Measurements from ENCODE around the gene P3H2. TPM values are rescaled to one million over a fixed set of nuclear protein-coding genes. Genes with fewer than 3 reads are reported as not detected.
"Not testable (repeated sequence)": the region's sequence is repeated elsewhere in the genome, so short reads cannot be mapped to it uniquely, and the experiment has no call there.

The P3H2 gene
- total RNA-seq (2014; rRNA removed; shearing (Covaris generic)): 44.7 and 72.7 TPM in 2 replicates

GRCh38 chr3:190120269-190121060 is at the start of gene P3H2:
TSS of gene P3H2 (minus strand) at chr3:190120897. CDS start at chr3:190120731, 166 bp downstream.
- no peaks in the 10 kb centered on the region for H3K36me3 ChIP-seq (replicated peaks; ENCODE audit: control insufficient read depth, insufficient read depth, low read length)
- peaks cover 11% of the 10 kb centered on the region; the same call in 1 of the 2 replicates for H3K27me3 ChIP-seq (ENCODE audit: control insufficient read depth, insufficient read depth, low read length)
- peak within 1 kb of the TSS; percentile 85 for H3K4me3 ChIP-seq (ENCODE audit: insufficient read depth, low read depth, low read length)
- DNase-seq: peak; percentile 93

- DNase-seq: no peak
- Histone ChIP-seq H3K36me3 (replicated peaks; ENCODE audit: control insufficient read depth, insufficient read depth, low read length) (no peaks in the 10 kb centered on the region), H3K27me3 (ENCODE audit: control insufficient read depth, insufficient read depth, low read length) (no peaks in the 10 kb centered on the region), H3K4me3 (ENCODE audit: insufficient read depth, low read depth, low read length) (no peak overlapping the region)
Observed at GRCh38 chr3:190169877-190170276, 49.2 kb upstream of the P3H2 start.

GRCh38 chr3:190169243-190169642 is 48.5 kb upstream of the P3H2 start:
- no peaks in the 10 kb centered on the region for H3K27me3 ChIP-seq (ENCODE audit: control insufficient read depth, insufficient read depth, low read length)
- no peaks in the 10 kb centered on the region for H3K36me3 ChIP-seq (replicated peaks; ENCODE audit: control insufficient read depth, insufficient read depth, low read length)
- H3K4me3 ChIP-seq (ENCODE audit: insufficient read depth, low read depth, low read length): no peak overlapping the region
- DNase-seq: no peak

GRCh38 chr3:190167936-190168680 is 47.4 kb upstream of the P3H2 start:
- Histone ChIP-seq H3K27me3 (ENCODE audit: control insufficient read depth, insufficient read depth, low read length) (no peaks in the 10 kb centered on the region), H3K4me3 (ENCODE audit: insufficient read depth, low read depth, low read length) (no peak overlapping the region), H3K36me3 (replicated peaks; ENCODE audit: control insufficient read depth, insufficient read depth, low read length) (no peaks in the 10 kb centered on the region)
- no peak for DNase-seq

GRCh38 chr3:190166948-190167347 is 46.3 kb upstream of the P3H2 start:
- no peak for DNase-seq
- Histone ChIP-seq H3K4me3 (ENCODE audit: insufficient read depth, low read depth, low read length) (no peak overlapping the region), H3K27me3 (ENCODE audit: control insufficient read depth, insufficient read depth, low read length) (no peaks in the 10 kb centered on the region), H3K36me3 (replicated peaks; ENCODE audit: control insufficient read depth, insufficient read depth, low read length) (no peaks in the 10 kb centered on the region)

GRCh38 chr3:190165253-190165652 is 44.6 kb upstream of the P3H2 start:
- Histone ChIP-seq H3K27me3 (ENCODE audit: control insufficient read depth, insufficient read depth, low read length) (no peaks in the 10 kb centered on the region), H3K4me3 (ENCODE audit: insufficient read depth, low read depth, low read length) (no peak overlapping the region)
- DNase-seq: no peak

GRCh38 chr3:190162013-190162412 is 41.3 kb upstream of the P3H2 start:
- not testable (repeated sequence) for DNase-seq; H3K4me3 ChIP-seq (ENCODE audit: insufficient read depth, low read depth, low read length); H3K27me3 ChIP-seq (ENCODE audit: control insufficient read depth, insufficient read depth, low read length); H3K36me3 ChIP-seq (replicated peaks; ENCODE audit: control insufficient read depth, insufficient read depth, low read length)

More at GRCh38 chr3:190165253-190165652, 44.6 kb upstream of the P3H2 start:
- no peaks in the 10 kb centered on the region for H3K36me3 ChIP-seq (replicated peaks; ENCODE audit: control insufficient read depth, insufficient read depth, low read length)

GRCh38 chr3:190159902-190160435 is 39.3 kb upstream of the P3H2 start:
- no peak for DNase-seq
- H3K27me3 ChIP-seq (ENCODE audit: control insufficient read depth, insufficient read depth, low read length): no peaks in the 10 kb centered on the region
- H3K36me3 ChIP-seq (replicated peaks; ENCODE audit: control insufficient read depth, insufficient read depth, low read length): no peaks in the 10 kb centered on the region
- no peak overlapping the region for H3K4me3 ChIP-seq (ENCODE audit: insufficient read depth, low read depth, low read length)

- no peak overlapping the region for H3K4me3 ChIP-seq (ENCODE audit: insufficient read depth, low read depth, low read length)
- no peaks in the 10 kb centered on the region for H3K27me3 ChIP-seq (ENCODE audit: control insufficient read depth, insufficient read depth, low read length)
- no peaks in the 10 kb centered on the region for H3K36me3 ChIP-seq (replicated peaks; ENCODE audit: control insufficient read depth, insufficient read depth, low read length)
- DNase-seq: no peak
Observed at GRCh38 chr3:190158261-190158660, 37.6 kb upstream of the P3H2 start.

- no peak overlapping the region for H3K4me3 ChIP-seq (ENCODE audit: insufficient read depth, low read depth, low read length)
- DNase-seq: no peak
- H3K36me3 ChIP-seq (replicated peaks; ENCODE audit: control insufficient read depth, insufficient read depth, low read length): no peaks in the 10 kb centered on the region
- H3K27me3 ChIP-seq (ENCODE audit: control insufficient read depth, insufficient read depth, low read length): no peaks in the 10 kb centered on the region
Observed at GRCh38 chr3:190155752-190156151, 35.1 kb upstream of the P3H2 start.

- no peak for DNase-seq
- H3K27me3 ChIP-seq (ENCODE audit: control insufficient read depth, insufficient read depth, low read length): no peaks in the 10 kb centered on the region
- peak overlapping the region; percentile 23; the same call in 1 of the 2 replicates for H3K4me3 ChIP-seq (ENCODE audit: insufficient read depth, low read depth, low read length)
- no peaks in the 10 kb centered on the region for H3K36me3 ChIP-seq (replicated peaks; ENCODE audit: control insufficient read depth, insufficient read depth, low read length)
Observed at GRCh38 chr3:190150681-190151080, 30.0 kb upstream of the P3H2 start.

GRCh38 chr3:190149830-190150619 is 29.3 kb upstream of the P3H2 start:
- H3K27me3 ChIP-seq (ENCODE audit: control insufficient read depth, insufficient read depth, low read length); DNase-seq; H3K36me3 ChIP-seq (replicated peaks; ENCODE audit: control insufficient read depth, insufficient read depth, low read length): not testable (repeated sequence)
- peak overlapping the region; percentile 24; the same call in 1 of the 2 replicates for H3K4me3 ChIP-seq (ENCODE audit: insufficient read depth, low read depth, low read length)

- DNase-seq; H3K36me3 ChIP-seq (replicated peaks; ENCODE audit: control insufficient read depth, insufficient read depth, low read length); H3K27me3 ChIP-seq (ENCODE audit: control insufficient read depth, insufficient read depth, low read length): not testable (repeated sequence)
- H3K4me3 ChIP-seq (ENCODE audit: insufficient read depth, low read depth, low read length): peak overlapping the region; percentile 38; the same call in 1 of the 2 replicates
Observed at GRCh38 chr3:190144793-190145192, 24.1 kb upstream of the P3H2 start.

GRCh38 chr3:190142041-190142440 is 21.3 kb upstream of the P3H2 start:
- DNase-seq: no peak
- no peaks in the 10 kb centered on the region for H3K36me3 ChIP-seq (replicated peaks; ENCODE audit: control insufficient read depth, insufficient read depth, low read length)
- no peaks in the 10 kb centered on the region for H3K27me3 ChIP-seq (ENCODE audit: control insufficient read depth, insufficient read depth, low read length)
- no peak overlapping the region for H3K4me3 ChIP-seq (ENCODE audit: insufficient read depth, low read depth, low read length)

All from H7 (cell line).